IPS DF 6.9 (cell line): ENCODE results near the gene USP4.

ENCODE experiments used
- DNase-seq: peaks from one replicate; pipeline ENCODE4 v3.0.0-alpha.2; 2013; ENCODE audit warnings: low read depth, low spot score
- H3K27ac ChIP-seq: one replicate; pipeline ENCODE4 v1.5.1; 2013; ENCODE audit warnings: low read length, control low read depth
- H3K27me3 ChIP-seq: 2 replicates; pipeline ENCODE4 v1.6.1; 2013; ENCODE audit warnings: mild to moderate bottlenecking, low read length; ENCODE audit not compliant: control insufficient read depth, insufficient read depth
- H3K36me3 ChIP-seq: 2 replicates; pipeline ENCODE4 v1.6.1; 2013; ENCODE audit warnings: low read length; ENCODE audit not compliant: control insufficient read depth, insufficient read depth
- H3K4me1 ChIP-seq: 2 replicates; pipeline ENCODE4 v1.6.1; 2013; ENCODE audit warnings: low read length; ENCODE audit not compliant: control insufficient read depth, insufficient read depth
- H3K4me3 ChIP-seq: 2 replicates; pipeline ENCODE4 v1.5.1; 2013; ENCODE audit warnings: mild to moderate bottlenecking, low read length
- H3K9me3 ChIP-seq: 2 replicates; pipeline ENCODE4 v1.6.1; 2013; ENCODE audit warnings: low read length, inconsistent platforms; ENCODE audit not compliant: control insufficient read depth, insufficient read depth
- WGBS: extraction: QIAGEN DNeasy Blood & Tissue Kit; methylation state at CpG from one replicate; pipeline ENCODE4 v1.1.7; 2013; ENCODE audit warnings: mixed read lengths, missing lambda C conversion rate; ENCODE audit not compliant: insufficient read length, insufficient coverage; 5-methylcytosine and 5-hydroxymethylcytosine counted together

Gene USP4

GRCh38 chr3:49327485-49327884 lies 12.4 kb downstream of the USP4 start:
- no peak for DNase-seq
- Histone ChIP-seq H3K27ac (no peak overlapping the region), H3K36me3 (peaks cover 14% of the 10 kb centered on the region; the same call in 1 of the 2 replicates), H3K4me1 (no peaks in the 10 kb centered on the region), H3K9me3 (no peaks in the 10 kb centered on the region), H3K27me3 (no peaks in the 10 kb centered on the region), H3K4me3 (no peak overlapping the region)
- WGBS = no CpG with 5 or more reads among the region's 7 CpGs

DNA sequence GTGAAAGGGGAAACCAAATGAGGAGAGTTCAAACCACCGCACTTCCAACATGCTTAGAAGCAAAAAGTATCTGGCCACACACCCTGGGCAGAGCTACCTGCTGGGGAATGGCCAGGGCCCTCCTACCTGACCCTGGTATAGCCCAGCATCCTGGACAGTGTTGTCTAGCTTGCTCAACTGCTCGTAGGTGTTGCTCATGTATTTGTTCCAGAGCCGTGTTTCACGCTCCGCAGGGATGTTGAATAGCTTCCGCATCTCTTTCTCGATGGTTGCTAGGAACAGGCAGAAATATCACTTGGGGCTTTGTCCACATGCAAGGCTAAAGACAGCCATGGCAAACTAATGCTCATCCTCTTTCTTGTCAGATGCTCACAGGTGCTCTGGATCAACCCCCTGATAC lies 15.1 kb downstream of the USP4 start:
- DNase-seq = no peak
- Histone ChIP-seq H3K9me3 (no peaks in the 10 kb centered on the region), H3K27ac (no peak overlapping the region), H3K4me1 (no peaks in the 10 kb centered on the region), H3K4me3 (no peak overlapping the region), H3K27me3 (no peaks in the 10 kb centered on the region), H3K36me3 (peaks cover 14% of the 10 kb centered on the region; the same call in 1 of the 2 replicates)
- WGBS = no CpG with 5 or more reads among the region's 7 CpGs

DNA sequence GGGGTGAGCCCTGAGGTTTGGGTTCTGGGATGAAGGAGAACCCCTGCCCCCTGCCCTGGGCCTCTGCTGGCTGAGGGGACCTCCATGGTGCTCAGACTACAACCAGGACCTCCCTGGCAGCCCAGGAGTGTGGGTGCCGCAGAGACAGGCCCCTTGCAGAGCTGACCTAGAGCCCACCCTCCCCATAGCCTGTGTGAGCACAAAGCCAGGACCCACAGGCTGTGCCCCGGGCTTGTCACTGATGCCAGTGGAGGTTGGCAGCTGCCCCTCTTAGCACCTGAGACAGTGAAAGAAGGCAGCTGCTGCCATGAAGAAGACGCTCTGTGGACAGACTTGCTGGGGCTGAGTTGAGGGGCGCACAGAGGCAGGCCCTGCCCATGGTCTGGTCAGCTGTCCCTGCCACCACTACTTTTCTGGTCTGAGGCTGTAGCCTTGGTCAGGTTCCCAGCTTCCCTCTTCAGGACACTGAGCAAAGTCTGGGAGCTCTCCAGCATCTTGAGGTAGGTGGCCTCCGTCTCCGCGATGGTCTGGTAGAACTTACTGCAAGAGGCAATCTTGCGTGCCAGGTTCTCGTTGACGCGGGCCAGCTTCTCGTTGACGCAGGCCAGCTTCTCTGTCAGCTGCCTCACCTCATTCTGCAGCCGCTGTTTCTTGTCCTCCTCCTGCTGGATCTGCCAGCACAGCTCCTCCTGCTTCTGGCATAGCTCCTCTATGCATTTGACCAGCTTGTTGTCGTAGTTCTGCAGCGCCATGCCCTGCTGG lies 23.0 kb downstream of the USP4 start:
- no peak overlapping the region for H3K4me3 ChIP-seq
- H3K4me1 ChIP-seq = no peaks in the 10 kb centered on the region
- no peaks in the 10 kb centered on the region for H3K9me3 ChIP-seq
- H3K27ac ChIP-seq = no peak overlapping the region
- DNase-seq = no peak
- peaks cover 7% of the 10 kb centered on the region for H3K36me3 ChIP-seq
- no CpG with 5 or more reads among the region's 16 CpGs for WGBS
- no peaks in the 10 kb centered on the region for H3K27me3 ChIP-seq

DNA sequence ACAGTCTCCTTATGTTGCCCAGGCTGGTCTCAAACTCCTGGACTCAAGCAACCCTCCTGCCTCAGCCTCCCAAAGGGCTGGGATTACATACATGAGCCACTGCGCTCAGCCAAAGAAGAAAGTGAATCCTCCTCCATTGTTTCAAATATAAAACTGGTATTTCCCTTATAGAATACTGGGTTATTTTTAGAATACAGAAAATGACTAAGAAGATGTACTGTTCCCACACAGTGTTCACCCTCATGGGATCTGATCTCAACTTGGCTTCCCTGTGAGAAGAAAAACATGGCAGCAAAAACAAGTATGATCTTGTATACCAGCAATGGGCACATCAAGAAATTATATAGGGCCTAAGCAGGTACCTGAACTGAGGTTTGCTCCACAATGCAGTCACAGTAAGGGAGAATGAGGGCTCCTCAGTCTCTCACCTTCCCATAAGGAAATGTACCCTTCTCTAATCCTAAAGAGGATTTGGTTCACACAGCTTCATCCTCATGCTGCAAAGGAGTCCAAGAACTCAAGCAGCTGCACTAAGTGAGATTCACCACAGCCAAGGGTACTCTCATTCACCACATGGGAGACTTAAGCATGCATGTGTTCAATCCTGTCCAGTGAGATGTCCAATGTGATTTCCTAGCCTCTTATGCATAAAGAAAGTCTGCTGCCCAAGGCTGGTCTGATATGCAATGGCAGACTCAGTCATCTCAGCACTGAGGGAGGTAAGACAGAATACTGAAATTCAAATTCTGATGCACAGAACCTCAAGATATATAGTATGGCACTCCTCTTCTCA lies 25.8 kb downstream of the USP4 start:
- DNase-seq = no peak
- Histone ChIP-seq H3K27ac (no peak overlapping the region), H3K9me3 (no peaks in the 10 kb centered on the region), H3K27me3 (no peaks in the 10 kb centered on the region), H3K4me1 (no peaks in the 10 kb centered on the region), H3K4me3 (no peak overlapping the region), H3K36me3 (peaks cover 11% of the 10 kb centered on the region)
- no CpG with 5 or more reads among the region's 1 CpG for WGBS

DNA sequence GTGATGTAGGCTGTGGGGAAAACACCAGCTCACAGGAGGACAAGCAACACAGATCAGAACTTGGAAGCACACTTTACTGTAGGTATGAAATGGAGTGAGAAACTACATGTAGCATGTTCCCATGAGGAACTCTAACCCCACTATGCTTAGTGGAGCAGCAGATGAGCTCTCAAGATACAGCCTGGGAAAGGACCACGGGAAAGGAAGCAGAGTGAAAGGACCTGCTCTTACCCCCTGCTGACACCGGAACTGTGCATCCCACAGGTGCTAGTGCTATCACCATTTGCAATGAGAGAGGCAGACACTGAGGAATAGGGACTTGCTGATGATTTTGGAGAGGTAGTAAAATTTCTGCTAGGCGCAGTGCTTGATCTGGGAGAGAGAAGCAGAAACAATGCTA lies 28.6 kb downstream of the USP4 start:
- Histone ChIP-seq H3K27ac (no peak overlapping the region), H3K4me3 (no peak overlapping the region), H3K9me3 (no peaks in the 10 kb centered on the region), H3K36me3 (peaks cover 4% of the 10 kb centered on the region; the same call in 1 of the 2 replicates), H3K4me1 (no peaks in the 10 kb centered on the region), H3K27me3 (no peaks in the 10 kb centered on the region)
- no CpG with 5 or more reads among the region's 3 CpGs for WGBS
- DNase-seq = no peak

DNA sequence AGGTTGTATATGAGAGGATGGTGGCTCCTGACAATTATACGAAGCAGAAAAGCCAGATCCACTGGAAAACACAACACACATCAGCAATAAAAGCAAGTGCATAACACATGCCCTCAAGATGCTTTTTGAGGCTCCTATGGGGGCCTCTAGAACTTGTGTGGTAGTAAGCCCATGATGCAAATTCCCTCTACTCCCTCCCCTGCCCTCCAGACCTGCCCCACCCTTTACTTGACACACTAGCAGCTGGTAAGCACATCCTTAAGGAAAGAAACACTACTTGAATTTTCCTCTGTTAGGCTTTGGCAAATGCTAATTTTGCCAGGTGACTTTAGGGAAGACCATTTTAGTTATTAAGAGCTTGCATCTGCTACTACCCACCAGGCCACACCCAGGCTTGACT lies 29.2 kb downstream of the USP4 start:
- no peaks in the 10 kb centered on the region for H3K4me1 ChIP-seq
- no peaks in the 10 kb centered on the region for H3K27me3 ChIP-seq
- H3K36me3 ChIP-seq = peaks cover 4% of the 10 kb centered on the region; the same call in 1 of the 2 replicates
- no peak for DNase-seq
- no peaks in the 10 kb centered on the region for H3K9me3 ChIP-seq
- H3K27ac ChIP-seq = no peak overlapping the region
- no CpG with 5 or more reads among the region's 1 CpG for WGBS
- H3K4me3 ChIP-seq = no peak overlapping the region

GRCh38 chr3:49305608-49306007 lies 34.2 kb downstream of the USP4 start:
- Histone ChIP-seq H3K9me3 (no peaks in the 10 kb centered on the region), H3K4me1 (no peaks in the 10 kb centered on the region), H3K27ac (no peak overlapping the region), H3K4me3 (no peak overlapping the region), H3K27me3 (no peaks in the 10 kb centered on the region), H3K36me3 (0 out of 2 replicates have a peak, but pooled peaks cover under 1% of the 10 kb centered on the region)
- WGBS = no CpG with 5 or more reads among the region's 5 CpGs
- no peak for DNase-seq

DNA sequence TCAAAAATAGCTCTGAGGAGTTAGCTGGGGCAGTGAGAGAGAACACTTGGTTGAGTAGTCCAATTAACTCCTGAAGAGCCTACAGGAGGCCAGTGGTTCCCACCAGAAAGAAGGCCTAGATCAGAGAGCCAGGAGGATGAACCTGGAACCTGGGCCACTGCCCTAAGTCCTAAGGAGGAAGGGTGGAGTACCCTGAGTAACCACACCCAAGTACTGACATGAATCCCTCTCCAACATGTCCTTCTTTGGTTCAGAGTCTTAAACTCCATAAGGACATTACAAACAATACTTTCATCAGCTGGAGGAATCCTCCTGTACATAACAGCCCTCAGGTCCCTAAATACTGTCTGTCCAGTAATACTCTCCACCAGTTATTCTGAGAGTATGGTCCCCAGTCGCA lies 37.2 kb downstream of the USP4 start:
- H3K36me3 ChIP-seq = peaks cover 10% of the 10 kb centered on the region; the same call in 1 of the 2 replicates
- H3K4me1 ChIP-seq = no peaks in the 10 kb centered on the region
- no CpG with 5 or more reads among the region's 1 CpG for WGBS
- H3K27ac ChIP-seq = no peak overlapping the region
- no peak overlapping the region for H3K4me3 ChIP-seq
- DNase-seq = no peak
- no peaks in the 10 kb centered on the region for H3K9me3 ChIP-seq
- H3K27me3 ChIP-seq = no peaks in the 10 kb centered on the region

GRCh38 chr3:49300595-49300994 lies 39.3 kb downstream of the USP4 start:
- Histone ChIP-seq H3K27ac (no peak overlapping the region), H3K27me3 (no peaks in the 10 kb centered on the region), H3K36me3 (peaks cover 10% of the 10 kb centered on the region; the same call in 1 of the 2 replicates), H3K4me1 (no peaks in the 10 kb centered on the region), H3K4me3 (no peak overlapping the region), H3K9me3 (no peaks in the 10 kb centered on the region)
- WGBS = 100% methylated on average over 1 of the region's 3 CpGs
- DNase-seq = no peak

- peaks cover 10% of the 10 kb centered on the region; the same call in 1 of the 2 replicates for H3K36me3 ChIP-seq
- no CpG with 5 or more reads among the region's 7 CpGs for WGBS
- no peak for DNase-seq
- H3K27me3 ChIP-seq = no peaks in the 10 kb centered on the region
- no peaks in the 10 kb centered on the region for H3K9me3 ChIP-seq
- no peak overlapping the region for H3K27ac ChIP-seq
- H3K4me1 ChIP-seq = no peaks in the 10 kb centered on the region
- H3K4me3 ChIP-seq = no peak overlapping the region
Measured at GRCh38 chr3:49298511-49298910, 41.3 kb downstream of the USP4 start.
